ENCODE results near the gene BCAR3. TPM values are rescaled to one million over a fixed set of nuclear protein-coding genes. Genes with fewer than 3 reads are reported as not detected.
A peak's percentile ranks its signal among the peaks of the same experiment; 100 is the strongest.

Gene BCAR3
- total RNA-seq, 1 experiment from 2014 or later = 33.9 TPM

DNA sequence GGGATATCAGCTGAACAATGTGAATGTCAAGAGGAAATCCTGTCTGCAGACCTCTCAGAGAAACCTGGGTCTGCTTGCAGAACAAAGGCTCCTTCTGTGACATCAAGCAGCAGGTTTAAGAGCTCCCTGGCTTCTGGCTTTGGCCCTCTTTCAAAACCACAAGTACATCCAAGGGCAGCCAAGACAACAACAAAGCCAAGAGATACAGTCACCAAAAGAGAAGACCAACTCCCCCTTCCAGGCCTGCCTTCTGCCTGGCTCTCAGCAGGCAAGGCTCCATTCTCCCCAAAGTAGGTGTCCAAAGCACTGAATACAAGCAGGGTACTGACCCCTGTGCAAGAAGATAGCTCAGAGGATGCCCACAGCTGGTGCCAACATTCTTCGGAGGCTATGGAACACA is 11.5 kb downstream of the BCAR3 start:
- intact Hi-C loops (cut with micrococcal nuclease; ENCODE audit: unreplicated experiment) = no loop called here
- Histone ChIP-seq H3K36me3 (ENCODE audit: control insufficient read depth, insufficient read depth, low read length) (peaks cover 2% of the 10 kb centered on the region; the same call in 1 of the 2 replicates), H3K4me3 (ENCODE audit: low read depth in 2 of 2, low read length in 2 of 2) (no peak overlapping the region), H3K9me3 (ENCODE audit: control insufficient read depth, insufficient read depth, low read depth, low read length) (no peaks in the 10 kb centered on the region), H3K27me3 (ENCODE audit: control insufficient read depth, insufficient read depth, low read length) (no peaks in the 10 kb centered on the region), H3K4me1 (ENCODE audit: control insufficient read depth, insufficient read depth, low read length) (peaks cover 81% of the 10 kb centered on the region), H3K27ac (ENCODE audit: low read length) (peak overlapping the region; percentile 54; the same call in 1 of the 2 replicates)
- ATAC-seq = peak; percentile 79
- in situ Hi-C loops (cut with HindIII; ENCODE audit: low pct_unique_long_range_greater_than_20kb, low sequenced_read_pairs) = no loop called here
- no peak for TF ChIP-seq SIN3A (IDR thresholded peaks at IDR 0.05; ENCODE audit: borderline replicate concordance, insufficient read depth, low read depth, low read length)
- TF ChIP-seq POLR2AphosphoS5 (IDR thresholded peaks at IDR 0.05; ENCODE audit: low read depth, low read length) = peak; percentile 32; the same call in 1 of the 2 replicates
- TF ChIP-seq REST (IDR thresholded peaks at IDR 0.05; ENCODE audit: insufficient read depth in 1 of 2, low read depth in 2 of 2, low read length in 1 of 2) = no peak
- 0 out of 2 replicates have a peak, but pooled peaks have one; percentile 54 for TF ChIP-seq TCF7L2 (IDR thresholded peaks at IDR 0.05; ENCODE audit: low read depth, low read length)
- TF ChIP-seq, protein P1, sequence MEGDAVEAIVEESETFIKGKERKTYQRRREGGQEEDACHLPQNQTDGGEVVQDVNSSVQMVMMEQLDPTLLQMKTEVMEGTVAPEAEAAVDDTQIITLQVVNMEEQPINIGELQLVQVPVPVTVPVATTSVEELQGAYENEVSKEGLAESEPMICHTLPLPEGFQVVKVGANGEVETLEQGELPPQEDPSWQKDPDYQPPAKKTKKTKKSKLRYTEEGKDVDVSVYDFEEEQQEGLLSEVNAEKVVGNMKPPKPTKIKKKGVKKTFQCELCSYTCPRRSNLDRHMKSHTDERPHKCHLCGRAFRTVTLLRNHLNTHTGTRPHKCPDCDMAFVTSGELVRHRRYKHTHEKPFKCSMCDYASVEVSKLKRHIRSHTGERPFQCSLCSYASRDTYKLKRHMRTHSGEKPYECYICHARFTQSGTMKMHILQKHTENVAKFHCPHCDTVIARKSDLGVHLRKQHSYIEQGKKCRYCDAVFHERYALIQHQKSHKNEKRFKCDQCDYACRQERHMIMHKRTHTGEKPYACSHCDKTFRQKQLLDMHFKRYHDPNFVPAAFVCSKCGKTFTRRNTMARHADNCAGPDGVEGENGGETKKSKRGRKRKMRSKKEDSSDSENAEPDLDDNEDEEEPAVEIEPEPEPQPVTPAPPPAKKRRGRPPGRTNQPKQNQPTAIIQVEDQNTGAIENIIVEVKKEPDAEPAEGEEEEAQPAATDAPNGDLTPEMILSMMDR (IDR thresholded peaks at IDR 0.05) = no peak
- CTCF ChIA-PET = no interaction called here
- POLR2A ChIA-PET = interaction anchor here (1.2 kb wide), 1 partner anchor 15 kb away, joined by 3 read pairs; no protein-coding TSS in a partner anchor
- no TSS peak for BruUV-seq (replicated peaks)
- no peak for DNase-seq (ENCODE audit: low read depth, low spot score)

DNA sequence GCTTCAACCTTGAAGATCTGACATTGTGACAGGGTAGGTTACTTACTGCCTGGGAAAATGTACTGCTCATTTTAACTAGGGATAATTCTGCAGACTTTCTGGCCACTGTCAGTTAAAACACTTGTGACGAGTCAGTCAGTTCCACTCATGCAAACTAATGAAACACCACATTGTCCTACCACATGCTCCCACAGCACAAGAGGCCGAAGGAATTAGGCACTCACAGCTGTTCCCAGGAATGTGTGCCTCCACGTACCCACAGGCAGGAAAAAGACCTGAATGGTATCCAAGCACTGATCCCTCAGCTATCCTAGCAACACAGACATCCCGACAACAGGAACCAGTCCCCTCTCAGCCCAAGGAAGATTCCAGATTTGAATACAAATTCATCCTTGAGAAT is 12.3 kb downstream of the BCAR3 start:
- no TSS peak for BruUV-seq (replicated peaks)
- intact Hi-C loops (cut with micrococcal nuclease; ENCODE audit: unreplicated experiment) = no loop called here
- DNase-seq (ENCODE audit: low read depth, low spot score) (no peak), ATAC-seq (no peak)
- H3K27me3 ChIP-seq (ENCODE audit: control insufficient read depth, insufficient read depth, low read length) = no peaks in the 10 kb centered on the region
- H3K4me1 ChIP-seq (ENCODE audit: control insufficient read depth, insufficient read depth, low read length) = peaks cover 87% of the 10 kb centered on the region
- peaks cover 2% of the 10 kb centered on the region; the same call in 1 of the 2 replicates for H3K36me3 ChIP-seq (ENCODE audit: control insufficient read depth, insufficient read depth, low read length)
- ChIA-PET CTCF (no interaction called here), POLR2A (interaction anchor here (1.2 kb wide), 1 partner anchor 14 kb away, joined by 3 read pairs; no protein-coding TSS in a partner anchor)
- no peak for TF ChIP-seq POLR2AphosphoS5 (IDR thresholded peaks at IDR 0.05; ENCODE audit: low read depth, low read length)
- no peak for TF ChIP-seq TCF7L2 (IDR thresholded peaks at IDR 0.05; ENCODE audit: low read depth, low read length)
- TF ChIP-seq, protein P1 (IDR thresholded peaks at IDR 0.05) = no peak
- no peak for TF ChIP-seq REST (IDR thresholded peaks at IDR 0.05; ENCODE audit: insufficient read depth in 1 of 2, low read depth in 2 of 2, low read length in 1 of 2)
- no peak for TF ChIP-seq SIN3A (IDR thresholded peaks at IDR 0.05; ENCODE audit: borderline replicate concordance, insufficient read depth, low read depth, low read length)
- H3K9me3 ChIP-seq (ENCODE audit: control insufficient read depth, insufficient read depth, low read depth, low read length) = no peaks in the 10 kb centered on the region
- in situ Hi-C loops (cut with HindIII; ENCODE audit: low pct_unique_long_range_greater_than_20kb, low sequenced_read_pairs) = no loop called here
- no peak overlapping the region for H3K4me3 ChIP-seq (ENCODE audit: low read depth in 2 of 2, low read length in 2 of 2)
- H3K27ac ChIP-seq (ENCODE audit: low read length) = peak overlapping the region; percentile 69

All from Panc1 (cell line).